Spleen (tissue), 11 donors: ENCODE data around the gene TENM4. TPM values are rescaled to one million over a fixed set of nuclear protein-coding genes. Genes with fewer than 3 reads are reported as not detected.

Source experiments
- DNase-seq: peaks from one replicate; pipeline ENCODE4 v3.0.0-alpha.2; 2020
- H3K27ac ChIP-seq, 8 donors: fragments of 200-600 bp; sonication (generic) in 7 of 8; 1 replicate in 4 of 8; 2 replicates in 4 of 8; pipeline versions ENCODE4 v1.5.0 to v1.8.0; 2016 to 2021; ENCODE audit warnings: inconsistent platforms in 4 of 8, mild to moderate bottlenecking in 4 of 8, moderate library complexity in 1 of 8
- H3K27me3 ChIP-seq, 7 donors: fragments of 200-600 bp; sonication (generic) in 6 of 7; replicated peaks in 1 of 7; 1 replicate in 4 of 7; 2 replicates in 3 of 7; pipeline versions ENCODE4 v1.5.0 to v1.8.0; 2016 to 2021; ENCODE audit warnings: inconsistent platforms in 3 of 7, mild to moderate bottlenecking in 1 of 7
- H3K36me3 ChIP-seq, 6 donors: fragments of 200-600 bp; sonication (generic) in 5 of 6; 1 replicate in 4 of 6; 2 replicates in 2 of 6; pipeline versions ENCODE4 v1.5.0 to v1.8.0; 2016 to 2021; ENCODE audit warnings: inconsistent platforms in 2 of 6
- H3K4me1 ChIP-seq, 6 donors: fragments of 200-600 bp; sonication (generic) in 5 of 6; 1 replicate in 3 of 6; 2 replicates in 3 of 6; pipeline versions ENCODE4 v1.5.0 to v1.8.0; 2016 to 2021; ENCODE audit warnings: inconsistent platforms in 3 of 6
- H3K4me3 ChIP-seq, 8 donors: fragments of 200-600 bp; sonication (generic) in 7 of 8; 1 replicate in 4 of 8; 2 replicates in 4 of 8; pipeline versions ENCODE4 v1.5.0 to v1.8.0; 2016 to 2021; ENCODE audit warnings: inconsistent platforms in 4 of 8, mild to moderate bottlenecking in 4 of 8, moderate library complexity in 2 of 8
- H3K9me3 ChIP-seq, 8 donors: fragments of 200-600 bp; sonication (generic) in 7 of 8; 1 replicate in 4 of 8; 2 replicates in 4 of 8; pipeline versions ENCODE4 v1.5.0 to v1.8.0; 2016 to 2021; ENCODE audit warnings: inconsistent platforms in 4 of 8
- CTCF ChIP-seq, 11 experiments: fragments of 200-600 bp in 7 of 11; fragments of 450-650 bp in 4 of 11; sonication (generic) in 4 of 11; IDR thresholded peaks in 8 of 11; conservative IDR thresholded peaks in 3 of 11; 1 replicate in 7 of 11; 2 replicates in 4 of 11; pipeline versions ENCODE4 v1.4.0 to v1.8.0; 2016 to 2021; ENCODE audit warnings: antibody characterized with exemption in 11 of 11, inconsistent platforms in 4 of 11, mild to moderate bottlenecking in 1 of 11
- POLR2A ChIP-seq, 3 donors: fragments of 450-650 bp; IDR thresholded peaks; one replicate each; pipeline ENCODE4 v1.5.1; 2017; ENCODE audit warnings: antibody characterized with exemption in 3 of 3, mild to moderate bottlenecking in 1 of 3
- POLR2AphosphoS5 ChIP-seq, 3 donors: sonication (generic); formaldehyde crosslinking; IDR thresholded peaks; one replicate each; pipeline ENCODE4 v1.5.1; 2017; ENCODE audit warnings: antibody characterized with exemption in 3 of 3
- WGBS, 5 donors: extraction: QIAGEN DNeasy Blood & Tissue Kit in 3 of 5; methylation state at CpG; one replicate each; pipeline versions ENCODE4 v1.1.5 to v1.1.7; 2013 to 2018; 5-methylcytosine and 5-hydroxymethylcytosine counted together
- intact Hi-C: fragments of 100-400 bp; cut with DNase I; formaldehyde crosslinking; loops from one replicate; pipeline ENCODE4 v1.15.0; 2023; ENCODE audit warnings: low total_unique reads
- polyA plus RNA-seq, 3 donors: library from polyadenylated mRNA; stranded (reverse); fragments of 200-250 nt; gene quantifications; one replicate each; pipeline ENCODE4 v1.2.1, GENCODE V29; 2013
- total RNA-seq, 7 donors: library from RNA; depleted of rRNA in 3 of 7; stranded (reverse); fragments of >200 nt in 3 of 7; fragmentation: NEBNext Ultra II Directional in 4 of 7; extraction: Animal tissue kit (Norgen Biotek cat#: 25700) in 4 of 7; gene quantifications; one replicate each; pipeline versions ENCODE4 v1.1.0 to v1.2.1, GENCODE V29; 2016 to 2021
- donor health status: healthy with polysubstance abuse.
- donor health status: DM: no; HTN: no; CAD: no; lungs with moderate emphysema.
- donor health status: DM: no; HTN: no; CAD: no.
- donor health status: Bipolar disorder and iron deficiency.
- donor health status: healthy.
- donor health status: DM: no; HTN: no; CAD: no.
- donor health status: DM: yes; HTN: yes; CAD: no.

Gene TENM4
- total and polyA plus RNA-seq, 10 donors: 0.09 to 4.5 (median 1.2) TPM

GRCh38 chr11:79088967-79089366, 351.9 kb downstream of the TENM4 start:
- Histone ChIP-seq H3K36me3 (no peaks in the 10 kb centered on the region), H3K9me3 (peaks cover 0 to 10% (median 0%) of the 10 kb centered on the region in 8 donors), H3K4me3 (no peak overlapping the region), H3K27me3 (no peaks in the 10 kb centered on the region), H3K27ac (no peak overlapping the region), H3K4me1 (peaks cover 0 to 4% (median 0%) of the 10 kb centered on the region in 6 donors)
- TF ChIP-seq POLR2A (IDR thresholded peaks at IDR 0.05) (no peak), CTCF (IDR thresholded peaks at IDR 0.05 in 8 of 11, conservative IDR thresholded peaks at IDR 0.05 in 3 of 11) (no peak), POLR2AphosphoS5 (IDR thresholded peaks at IDR 0.05) (no peak)
- DNase-seq: no peak
- intact Hi-C loops: no loop called here
- WGBS, 5 donors: 47 to 81% (median 59%) methylated on average over 4 of the region's 4 CpGs

GRCh38 chr11:79087961-79088318, 352.9 kb downstream of the TENM4 start:
- Histone ChIP-seq H3K27me3 (no peaks in the 10 kb centered on the region), H3K4me3 (no peak overlapping the region), H3K9me3 (peaks cover 0 to 3% (median 0%) of the 10 kb centered on the region in 8 donors), H3K27ac (no peak overlapping the region), H3K36me3 (no peaks in the 10 kb centered on the region), H3K4me1 (peaks cover 0 to 4% (median 0%) of the 10 kb centered on the region in 6 donors)
- no peak for TF ChIP-seq POLR2AphosphoS5 (IDR thresholded peaks at IDR 0.05)
- no peak for TF ChIP-seq POLR2A (IDR thresholded peaks at IDR 0.05)
- TF ChIP-seq CTCF (IDR thresholded peaks at IDR 0.05 in 8 of 11, conservative IDR thresholded peaks at IDR 0.05 in 3 of 11): no peak
- no peak for DNase-seq
- intact Hi-C loops: no loop called here
- 24 to 75% (median 70%) methylated on average over 5 of the region's 5 CpGs for WGBS, 5 donors

GRCh38 chr11:79087238-79087960, 353.4 kb downstream of the TENM4 start:
- no peak overlapping the region for H3K27ac ChIP-seq
- H3K27me3 ChIP-seq: no peaks in the 10 kb centered on the region
- no peak for DNase-seq
- no peaks in the 10 kb centered on the region for H3K36me3 ChIP-seq
- TF ChIP-seq POLR2AphosphoS5 (IDR thresholded peaks at IDR 0.05): no peak
- no peak for TF ChIP-seq CTCF (IDR thresholded peaks at IDR 0.05 in 8 of 11, conservative IDR thresholded peaks at IDR 0.05 in 3 of 11)
- TF ChIP-seq POLR2A (IDR thresholded peaks at IDR 0.05): no peak
- 68 to 73% (median 70%) methylated on average over 9 of the region's 9 CpGs for WGBS, 5 donors
- H3K4me1 ChIP-seq: peaks cover 0 to 4% (median 0%) of the 10 kb centered on the region in 6 donors
- H3K4me3 ChIP-seq: no peak overlapping the region
- intact Hi-C loops: no loop called here
- no peaks in the 10 kb centered on the region for H3K9me3 ChIP-seq

- no peaks in the 10 kb centered on the region for H3K36me3 ChIP-seq
- no peak overlapping the region for H3K27ac ChIP-seq
- H3K27me3 ChIP-seq: no peaks in the 10 kb centered on the region
- DNase-seq: no peak
- WGBS, 5 donors: 91 to 100% (median 92%) methylated on average over 2 of the region's 2 CpGs
- intact Hi-C loops: no loop called here
- no peak overlapping the region for H3K4me3 ChIP-seq
- H3K4me1 ChIP-seq: peaks cover 0 to 4% (median 0%) of the 10 kb centered on the region in 6 donors
- no peaks in the 10 kb centered on the region for H3K9me3 ChIP-seq
- no peak for TF ChIP-seq CTCF (IDR thresholded peaks at IDR 0.05 in 8 of 11, conservative IDR thresholded peaks at IDR 0.05 in 3 of 11)
- TF ChIP-seq POLR2A (IDR thresholded peaks at IDR 0.05): no peak
- TF ChIP-seq POLR2AphosphoS5 (IDR thresholded peaks at IDR 0.05): no peak
Measured at GRCh38 chr11:79086056-79086455, 354.8 kb downstream of the TENM4 start.
